ENCODE measurements around the gene ADGRL1.

- TF ChIP-seq CTCF (IDR thresholded peaks at IDR 0.05; ENCODE audit: control extremely low read depth in 1 of 3, insufficient read depth in 1 of 3, low read depth in 1 of 3, low read length in 3 of 3) (no peak), CREB1 (IDR thresholded peaks at IDR 0.05) (no peak), RFX5 (IDR thresholded peaks at IDR 0.05; ENCODE audit: borderline replicate concordance, low read depth, low read length) (no peak), MAFK (IDR thresholded peaks at IDR 0.05; ENCODE audit: low read depth, low read length) (no peak), NANOG (IDR thresholded peaks at IDR 0.05; ENCODE audit: insufficient read depth, low read depth, low read length, poor library complexity, severe bottlenecking) (no peak)
- TF ChIP-seq, protein P1, sequence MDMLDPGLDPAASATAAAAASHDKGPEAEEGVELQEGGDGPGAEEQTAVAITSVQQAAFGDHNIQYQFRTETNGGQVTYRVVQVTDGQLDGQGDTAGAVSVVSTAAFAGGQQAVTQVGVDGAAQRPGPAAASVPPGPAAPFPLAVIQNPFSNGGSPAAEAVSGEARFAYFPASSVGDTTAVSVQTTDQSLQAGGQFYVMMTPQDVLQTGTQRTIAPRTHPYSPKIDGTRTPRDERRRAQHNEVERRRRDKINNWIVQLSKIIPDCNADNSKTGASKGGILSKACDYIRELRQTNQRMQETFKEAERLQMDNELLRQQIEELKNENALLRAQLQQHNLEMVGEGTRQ (IDR thresholded peaks at IDR 0.05; ENCODE audit: low read length): no peak
Measured at GRCh38 chr19:14155371-14155770, 50.6 kb downstream of the ADGRL1 start.
